Fibroblast of mammary gland (primary cell): Measurements from ENCODE around the gene DTNB.

Experiments used
- DNase-seq: peaks from one replicate; pipeline ENCODE4 v3.0.0-alpha.2; 2010; ENCODE audit warnings: low read depth
- H3K4me3 ChIP-seq: 2 replicates; pipeline ENCODE4 v1.5.1; 2011; ENCODE audit warnings: low read depth, mild to moderate bottlenecking, low read length, moderate library complexity; ENCODE audit not compliant: control insufficient read depth
- TF ChIP-seq, protein P1 (sequence below): conservative IDR thresholded peaks from 2 replicates; pipeline ENCODE4 v1.5.1; 2011; ENCODE audit warnings: low read depth, low read length, inconsistent platforms; ENCODE audit not compliant: control insufficient read depth, insufficient read depth

The DTNB gene

DNA sequence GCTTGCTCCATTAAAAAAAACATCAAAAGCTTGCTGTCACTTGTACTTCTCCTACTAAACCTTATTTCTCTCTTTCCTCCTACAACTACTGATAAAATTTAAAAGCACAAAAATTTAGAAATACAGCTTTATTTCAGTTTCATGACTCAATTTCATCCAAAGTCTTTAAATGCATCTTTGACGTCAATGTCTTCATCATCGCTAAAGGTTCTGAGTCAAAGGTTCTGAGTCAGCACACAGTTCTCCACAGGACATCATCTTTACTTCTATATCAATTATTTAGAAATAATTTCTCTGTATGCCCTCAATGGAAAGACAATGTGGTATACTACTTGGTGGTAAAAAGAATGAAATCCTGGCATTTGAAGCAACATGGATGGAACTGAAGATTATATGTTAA is 167.8 kb downstream of the DTNB start:
- H3K4me3 ChIP-seq: no peak overlapping the region
- DNase-seq: peak; percentile 66
- TF ChIP-seq, protein P1, sequence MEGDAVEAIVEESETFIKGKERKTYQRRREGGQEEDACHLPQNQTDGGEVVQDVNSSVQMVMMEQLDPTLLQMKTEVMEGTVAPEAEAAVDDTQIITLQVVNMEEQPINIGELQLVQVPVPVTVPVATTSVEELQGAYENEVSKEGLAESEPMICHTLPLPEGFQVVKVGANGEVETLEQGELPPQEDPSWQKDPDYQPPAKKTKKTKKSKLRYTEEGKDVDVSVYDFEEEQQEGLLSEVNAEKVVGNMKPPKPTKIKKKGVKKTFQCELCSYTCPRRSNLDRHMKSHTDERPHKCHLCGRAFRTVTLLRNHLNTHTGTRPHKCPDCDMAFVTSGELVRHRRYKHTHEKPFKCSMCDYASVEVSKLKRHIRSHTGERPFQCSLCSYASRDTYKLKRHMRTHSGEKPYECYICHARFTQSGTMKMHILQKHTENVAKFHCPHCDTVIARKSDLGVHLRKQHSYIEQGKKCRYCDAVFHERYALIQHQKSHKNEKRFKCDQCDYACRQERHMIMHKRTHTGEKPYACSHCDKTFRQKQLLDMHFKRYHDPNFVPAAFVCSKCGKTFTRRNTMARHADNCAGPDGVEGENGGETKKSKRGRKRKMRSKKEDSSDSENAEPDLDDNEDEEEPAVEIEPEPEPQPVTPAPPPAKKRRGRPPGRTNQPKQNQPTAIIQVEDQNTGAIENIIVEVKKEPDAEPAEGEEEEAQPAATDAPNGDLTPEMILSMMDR: no peak

DNA sequence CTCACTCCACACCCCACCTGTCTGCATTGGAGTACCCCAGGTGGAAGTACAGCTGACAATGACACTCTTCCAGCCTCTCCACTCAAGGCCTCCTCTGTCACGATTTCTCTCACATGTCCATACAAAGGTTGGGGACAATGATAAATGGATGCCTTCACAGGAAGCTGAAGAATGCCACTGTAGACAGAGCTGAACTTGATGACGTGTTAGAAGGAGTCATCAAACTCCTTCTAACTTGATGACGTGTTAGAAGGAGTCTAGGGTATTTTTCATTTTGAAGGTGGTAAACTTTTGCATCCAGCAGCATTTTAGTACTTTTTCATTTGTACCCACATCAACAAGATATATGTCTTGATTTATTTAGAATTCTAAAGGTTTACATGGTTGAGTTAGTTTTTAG is 168.2 kb downstream of the DTNB start:
- DNase-seq: no peak
- TF ChIP-seq, protein P1: no peak
- H3K4me3 ChIP-seq: no peak overlapping the region

DNA sequence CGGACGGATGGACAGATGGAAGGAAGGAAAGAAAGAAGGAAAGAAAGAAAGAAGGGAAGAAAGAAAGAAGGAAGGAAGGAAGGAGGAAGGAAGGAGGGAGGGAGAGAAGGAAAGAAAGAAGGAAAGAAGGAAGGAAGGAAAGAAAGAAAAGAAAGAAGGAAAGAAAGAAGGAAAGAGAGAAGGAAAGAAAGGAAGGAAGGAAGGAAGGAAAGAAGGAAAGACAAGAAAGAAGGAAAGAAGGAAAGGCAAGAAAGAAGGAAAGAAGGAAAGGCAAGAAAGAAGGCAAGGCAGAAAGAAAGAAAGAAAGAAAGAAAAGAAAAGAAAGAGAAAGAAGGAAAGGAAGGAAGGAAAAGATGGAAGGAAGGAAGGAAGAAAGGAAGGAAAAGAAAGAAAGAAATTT is 169.1 kb downstream of the DTNB start:
- no peak for DNase-seq
- H3K4me3 ChIP-seq: no peak overlapping the region
- TF ChIP-seq, protein P1: no peak

DNA sequence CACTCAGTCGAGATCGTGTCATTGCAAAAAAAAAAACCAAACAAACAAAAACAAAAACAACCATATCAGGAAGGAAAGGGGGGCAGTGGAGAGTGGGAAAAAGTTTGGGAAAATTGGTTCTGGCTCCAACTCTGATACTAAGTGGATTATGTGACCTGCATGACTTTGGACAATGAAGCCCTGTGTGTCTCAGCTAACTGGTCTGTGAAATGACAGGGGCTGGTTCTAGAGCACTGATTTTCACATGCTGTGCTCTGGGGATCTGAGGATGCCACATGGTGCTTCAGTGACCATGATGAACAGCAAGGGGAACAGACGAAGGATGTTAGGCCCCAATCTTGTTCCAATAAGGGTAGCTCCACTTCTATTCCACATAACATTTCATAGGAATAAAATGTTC is 174.2 kb downstream of the DTNB start:
- TF ChIP-seq, protein P1: no peak
- no peak overlapping the region for H3K4me3 ChIP-seq
- no peak for DNase-seq

DNA sequence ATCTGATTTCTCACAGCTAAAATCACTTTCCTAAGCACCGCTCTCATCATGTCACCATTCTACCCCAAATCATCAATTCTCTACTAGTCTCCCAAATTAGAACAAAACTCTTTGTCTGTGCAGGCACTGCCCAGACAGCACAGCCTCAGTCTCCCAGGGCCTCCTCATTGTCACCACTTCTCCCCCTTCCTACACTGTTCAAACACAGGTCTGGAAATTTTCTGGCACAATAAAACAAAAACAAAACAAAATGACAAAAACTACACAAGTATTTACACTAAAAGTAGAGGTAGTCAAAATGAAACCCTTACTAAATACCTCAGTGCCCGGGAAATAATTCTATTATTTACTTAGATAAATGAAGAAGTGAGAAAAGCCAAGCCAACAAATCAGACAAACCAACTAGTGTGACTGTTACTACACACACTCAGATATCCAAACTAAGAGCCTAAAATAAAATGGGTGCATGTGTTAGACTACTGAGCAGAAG is 175.4 kb downstream of the DTNB start:
- no peak for DNase-seq
- TF ChIP-seq, protein P1: no peak
- H3K4me3 ChIP-seq: no peak overlapping the region

DNA sequence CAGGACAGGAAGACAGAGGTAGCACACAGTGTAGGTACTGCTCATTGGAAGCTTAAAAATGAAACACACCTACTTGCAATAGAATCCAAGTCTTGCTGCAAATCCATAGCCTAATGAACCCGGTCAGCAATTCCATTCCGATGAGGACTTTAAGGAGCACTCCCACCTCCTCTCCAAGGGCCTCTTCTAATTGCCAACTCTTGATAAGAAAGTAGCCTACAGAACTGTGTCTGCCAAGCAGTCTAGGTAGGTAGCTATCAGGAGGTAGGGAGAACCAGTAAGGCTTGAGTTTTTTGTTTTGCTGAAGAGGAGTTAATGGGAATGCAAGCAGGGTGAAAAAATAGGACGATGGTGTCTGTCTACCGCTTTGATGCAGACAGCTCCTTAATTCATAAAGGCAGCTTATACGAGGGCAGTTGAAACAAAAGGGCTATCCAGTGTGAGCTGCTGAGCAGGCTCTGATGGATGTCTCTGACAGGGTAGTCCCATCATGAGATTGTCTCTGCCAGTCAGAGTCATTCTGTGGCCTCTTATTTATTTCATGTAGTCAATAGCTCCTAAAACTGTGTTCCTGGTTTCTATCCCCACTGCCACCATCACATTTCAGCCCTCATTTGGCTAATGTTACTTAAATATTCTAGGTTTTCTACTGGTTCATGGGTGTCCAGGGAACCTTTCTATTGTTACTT is 176.0 kb downstream of the DTNB start:
- no peak overlapping the region for H3K4me3 ChIP-seq
- TF ChIP-seq, protein P1: no peak
- DNase-seq: no peak
